Panc1 (cell line): ENCODE data around the gene RAPSN. TPM values are rescaled to one million over a fixed set of nuclear protein-coding genes. Genes with fewer than 3 reads are reported as not detected.

Experiments
- ATAC-seq: fragments of 200-7000 bp; cut with Tn5 transposase; 2 replicates; pipeline ENCODE4 v1.9.1; 2020; ENCODE audit warnings: mild to moderate bottlenecking, moderate library complexity
- BruUV-seq: library from RNA; stranded (reverse); fragments of 400-500 nt; replicated peaks from 2 replicates; lab custom pipeline; 2021; lab: Mats Ljungman, UMichigan
- CTCF ChIA-PET: fragments of 300-600 bp; sonication (Branson Sonifier 250); formaldehyde crosslinking; loops from one replicate; lab custom pipeline; 2022; ENCODE audit warnings: antibody characterized with exemption; lab: Charles Lee
- POLR2A ChIA-PET: fragments of 300-600 bp; sonication (Branson Sonifier 250); formaldehyde crosslinking; loops from one replicate; lab custom pipeline; 2022; ENCODE audit warnings: antibody characterized with exemption; lab: Charles Lee
- DNase-seq: peaks from one replicate; pipeline ENCODE4 v3.0.0-alpha.2; 2010; ENCODE audit warnings: low read depth, low spot score
- H3K27ac ChIP-seq: 2 replicates; pipeline ENCODE4 v1.5.1; 2011; ENCODE audit warnings: mild to moderate bottlenecking, low read length, inconsistent platforms
- H3K27me3 ChIP-seq: fragments of 200-500 bp; sonication (Bioruptor generic); 2 replicates; pipeline ENCODE4 v1.6.0; 2014; ENCODE audit warnings: low read length, inconsistent platforms; ENCODE audit not compliant: control insufficient read depth, insufficient read depth
- H3K36me3 ChIP-seq: fragments of 200-500 bp; sonication (Bioruptor generic); 2 replicates; pipeline ENCODE4 v1.5.1; 2014; ENCODE audit warnings: inconsistent platforms, mild to moderate bottlenecking, low read length, moderate library complexity; ENCODE audit not compliant: control insufficient read depth, insufficient read depth
- H3K4me1 ChIP-seq: 2 replicates; pipeline ENCODE4 v1.5.1; 2011; ENCODE audit warnings: inconsistent platforms, mild to moderate bottlenecking, low read length, moderate library complexity; ENCODE audit not compliant: control insufficient read depth, insufficient read depth
- H3K4me3 ChIP-seq, 2 experiments: 2 replicates each; pipeline ENCODE4 v1.5.1; 2011 to 2012; ENCODE audit warnings: low read depth in 2 of 2, low read length in 2 of 2, mild to moderate bottlenecking in 2 of 2, inconsistent platforms in 1 of 2, moderate library complexity in 1 of 2
- H3K9me3 ChIP-seq: fragments of 200-500 bp; sonication (Bioruptor generic); 2 replicates; pipeline ENCODE4 v1.5.1; 2014; ENCODE audit warnings: low read depth, mild to moderate bottlenecking, inconsistent platforms, low read length, moderate library complexity; ENCODE audit not compliant: control insufficient read depth, insufficient read depth
- CTCF ChIP-seq: fragments of 450-650 bp; IDR thresholded peaks from 2 replicates; pipeline ENCODE4 v1.5.1; 2017; ENCODE audit warnings: mild to moderate bottlenecking
- POLR2AphosphoS5 ChIP-seq: IDR thresholded peaks from 2 replicates; pipeline ENCODE4 v1.6.1; 2012; ENCODE audit warnings: mild to moderate bottlenecking, low read depth, low read length, moderate library complexity
- REST ChIP-seq, 2 experiments: IDR thresholded peaks; 2 replicates each; pipeline ENCODE4 v1.6.1; 2011 to 2012; ENCODE audit warnings: low read depth in 2 of 2, control low read depth in 1 of 2, low read length in 1 of 2, mild to moderate bottlenecking in 1 of 2, moderate library complexity in 1 of 2; ENCODE audit not compliant: insufficient read depth in 1 of 2
- SIN3A ChIP-seq: IDR thresholded peaks from 2 replicates; pipeline ENCODE4 v1.6.1; 2012; ENCODE audit warnings: low read depth, mild to moderate bottlenecking, low read length, moderate library complexity, borderline replicate concordance; ENCODE audit not compliant: insufficient read depth
- TCF7L2 ChIP-seq: IDR thresholded peaks from 2 replicates; pipeline ENCODE4 v1.6.1; 2011; ENCODE audit warnings: mild to moderate bottlenecking, low read depth, low read length, inconsistent platforms
- in situ Hi-C: cut with HindIII; loops from 2 replicates; pipeline ENCODE4 v1.10.0; 2016; ENCODE audit warnings: low sequenced_read_pairs, low pct_unique_long_range_greater_than_20kb
- intact Hi-C: fragments of 100-400 bp; cut with micrococcal nuclease; formaldehyde crosslinking; loops from one replicate; pipeline ENCODE4 v1.10.0; 2022; ENCODE audit not compliant: unreplicated experiment
- total RNA-seq: library from RNA; stranded (reverse); gene quantifications from one replicate; pipeline ENCODE4 v1.2.1, GENCODE V29; 2021; ENCODE audit not compliant: unreplicated experiment

Gene RAPSN
- total RNA-seq, 1 experiment from 2014 or later: 1.8 TPM

GRCh38 chr11:47390422-47390760 lies 58.5 kb downstream of the RAPSN start:
- Histone ChIP-seq H3K27me3 (no peaks in the 10 kb centered on the region), H3K4me1 (no peaks in the 10 kb centered on the region; the same call in 1 of the 2 replicates), H3K27ac (no peak overlapping the region), H3K36me3 (no peaks in the 10 kb centered on the region), H3K4me3 (no peak overlapping the region), H3K9me3 (no peaks in the 10 kb centered on the region)
- TF ChIP-seq CTCF: no peak
- no peak for TF ChIP-seq TCF7L2
- TF ChIP-seq POLR2AphosphoS5: no peak
- no peak for TF ChIP-seq REST (IDR thresholded peaks at IDR 0.05; ENCODE audit: insufficient read depth in 1 of 2, low read depth in 2 of 2, low read length in 1 of 2)
- TF ChIP-seq SIN3A: no peak
- ATAC-seq (no peak), DNase-seq (no peak)
- no TSS peak for BruUV-seq
- in situ Hi-C loops (no loop called here), intact Hi-C loops (no loop called here)
- CTCF ChIA-PET: no interaction called here
- POLR2A ChIA-PET: interaction anchor here (0.7 kb wide), 1 partner anchor 138 kb away, joined by 4 read pairs; no protein-coding TSS in a partner anchor

GRCh38 chr11:47389577-47390421 lies 59.1 kb downstream of the RAPSN start:
- Histone ChIP-seq H3K27me3 (no peaks in the 10 kb centered on the region), H3K4me3 (no peak overlapping the region), H3K36me3 (no peaks in the 10 kb centered on the region), H3K9me3 (no peaks in the 10 kb centered on the region), H3K4me1 (no peaks in the 10 kb centered on the region), H3K27ac (no peak overlapping the region)
- ChIA-PET CTCF (no interaction called here), POLR2A (interaction anchor here (0.7 kb wide), 1 partner anchor 137 kb away, joined by 4 read pairs; no protein-coding TSS in a partner anchor)
- DNase-seq (no peak), ATAC-seq (no peak)
- in situ Hi-C loops: no loop called here
- TF ChIP-seq POLR2AphosphoS5 (no peak), REST (IDR thresholded peaks at IDR 0.05; ENCODE audit: insufficient read depth in 1 of 2, low read depth in 2 of 2, low read length in 1 of 2) (no peak), CTCF (no peak), SIN3A (no peak), TCF7L2 (no peak)
- no TSS peak for BruUV-seq
- intact Hi-C loops: no loop called here
